ENCODE measurements around the gene MSGN1. TPM values are rescaled to one million over a fixed set of nuclear protein-coding genes. Genes with fewer than 3 reads are reported as not detected.

MSGN1 gene
- total RNA-seq, 1 donor from 2014 or later = not detected

GRCh38 chr2:17850151-17850550 lies 33.9 kb downstream of the MSGN1 start:
- FAIRE-seq = no peak
- Histone ChIP-seq H3K9me3 (ENCODE audit: insufficient read depth, low read depth, low read length) (no peaks in the 10 kb centered on the region), H3K9ac (ENCODE audit: low read length) (no peak overlapping the region), H3K27ac (ENCODE audit: low read depth, low read length) (no peak overlapping the region), H3K36me3 (ENCODE audit: insufficient read depth, low read length) (no peaks in the 10 kb centered on the region), H3K79me2 (ENCODE audit: insufficient read depth, low read length) (no peaks in the 10 kb centered on the region), H3K4me1 (ENCODE audit: insufficient read depth, low read length) (no peaks in the 10 kb centered on the region), H3K4me2 (ENCODE audit: low read length) (no peak overlapping the region), H3K4me3 (ENCODE audit: insufficient read depth, low read depth, low read length) (no peak overlapping the region), H4K20me1 (ENCODE audit: insufficient read depth, low read length) (no peaks in the 10 kb centered on the region), H3K27me3 (ENCODE audit: insufficient read depth, low read length) (peaks cover 2% of the 10 kb centered on the region), H2AFZ (ENCODE audit: low read depth, low read length) (no peak overlapping the region)
- Mint-ChIP-seq H3K4me1 (ENCODE audit: low read depth, unreplicated experiment) (no peaks in the 10 kb centered on the region), H3K27ac (ENCODE audit: unreplicated experiment) (no peak overlapping the region), H3K27me3 (ENCODE audit: low read depth, unreplicated experiment) (peaks cover 9% of the 10 kb centered on the region), H3K9me3 (ENCODE audit: unreplicated experiment) (no peaks in the 10 kb centered on the region), H3K36me3 (ENCODE audit: low read depth, unreplicated experiment) (no peaks in the 10 kb centered on the region), H3K4me3 (ENCODE audit: unreplicated experiment) (no peak overlapping the region)
- TF ChIP-seq EZH2 (IDR thresholded peaks at IDR 0.05; ENCODE audit: insufficient read depth, low read length) (no peak), CTCF (IDR thresholded peaks at IDR 0.05; ENCODE audit: insufficient read depth, low read depth, low read length) (no peak)
- no peak for DNase-seq (ENCODE audit: low read depth)

- H3K4me1 Mint-ChIP-seq (ENCODE audit: low read depth, unreplicated experiment) = peaks cover 2% of the 10 kb centered on the region
- no peak overlapping the region for H3K9ac ChIP-seq (ENCODE audit: low read length)
- no peaks in the 10 kb centered on the region for H3K9me3 ChIP-seq (ENCODE audit: insufficient read depth, low read depth, low read length)
- no peak overlapping the region for H3K4me2 ChIP-seq (ENCODE audit: low read length)
- H4K20me1 ChIP-seq (ENCODE audit: insufficient read depth, low read length) = no peaks in the 10 kb centered on the region
- peak; percentile 96 for TF ChIP-seq CTCF (IDR thresholded peaks at IDR 0.05; ENCODE audit: insufficient read depth, low read depth, low read length)
- no peak for TF ChIP-seq EZH2 (IDR thresholded peaks at IDR 0.05; ENCODE audit: insufficient read depth, low read length)
- H3K36me3 ChIP-seq (ENCODE audit: insufficient read depth, low read length) = no peaks in the 10 kb centered on the region
- peak; percentile 48 for DNase-seq (ENCODE audit: low read depth)
- no peak overlapping the region for H3K4me3 ChIP-seq (ENCODE audit: insufficient read depth, low read depth, low read length)
- H3K36me3 Mint-ChIP-seq (ENCODE audit: low read depth, unreplicated experiment) = no peaks in the 10 kb centered on the region
- H3K27me3 ChIP-seq (ENCODE audit: insufficient read depth, low read length) = peaks cover 2% of the 10 kb centered on the region
- H3K79me2 ChIP-seq (ENCODE audit: insufficient read depth, low read length) = no peaks in the 10 kb centered on the region
- FAIRE-seq = no peak
- no peak overlapping the region for H2AFZ ChIP-seq (ENCODE audit: low read depth, low read length)
- no peaks in the 10 kb centered on the region for H3K9me3 Mint-ChIP-seq (ENCODE audit: unreplicated experiment)
- H3K27ac Mint-ChIP-seq (ENCODE audit: unreplicated experiment) = no peak overlapping the region
- H3K4me3 Mint-ChIP-seq (ENCODE audit: unreplicated experiment) = no peak overlapping the region
- no peak overlapping the region for H3K27ac ChIP-seq (ENCODE audit: low read depth, low read length)
- H3K27me3 Mint-ChIP-seq (ENCODE audit: low read depth, unreplicated experiment) = peaks cover 13% of the 10 kb centered on the region
- H3K4me1 ChIP-seq (ENCODE audit: insufficient read depth, low read length) = no peaks in the 10 kb centered on the region
These were observed 35.7 kb downstream of the MSGN1 start for GRCh38 chr2:17851731-17852585.

GRCh38 chr2:17853799-17854198 lies 37.5 kb downstream of the MSGN1 start:
- Mint-ChIP-seq H3K9me3 (ENCODE audit: unreplicated experiment) (no peaks in the 10 kb centered on the region), H3K36me3 (ENCODE audit: low read depth, unreplicated experiment) (no peaks in the 10 kb centered on the region), H3K27me3 (ENCODE audit: low read depth, unreplicated experiment) (peaks cover 17% of the 10 kb centered on the region), H3K4me1 (ENCODE audit: low read depth, unreplicated experiment) (peaks cover 5% of the 10 kb centered on the region), H3K27ac (ENCODE audit: unreplicated experiment) (no peak overlapping the region), H3K4me3 (ENCODE audit: unreplicated experiment) (no peak overlapping the region)
- H2AFZ ChIP-seq (ENCODE audit: low read depth, low read length) = no peak overlapping the region
- H3K9ac ChIP-seq (ENCODE audit: low read length) = no peak overlapping the region
- no peaks in the 10 kb centered on the region for H3K9me3 ChIP-seq (ENCODE audit: insufficient read depth, low read depth, low read length)
- H3K27ac ChIP-seq (ENCODE audit: low read depth, low read length) = no peak overlapping the region
- FAIRE-seq (no peak), DNase-seq (ENCODE audit: low read depth) (no peak)
- no peak overlapping the region for H3K4me3 ChIP-seq (ENCODE audit: insufficient read depth, low read depth, low read length)
- no peaks in the 10 kb centered on the region for H4K20me1 ChIP-seq (ENCODE audit: insufficient read depth, low read length)
- TF ChIP-seq CTCF (IDR thresholded peaks at IDR 0.05; ENCODE audit: insufficient read depth, low read depth, low read length) (no peak), EZH2 (IDR thresholded peaks at IDR 0.05; ENCODE audit: insufficient read depth, low read length) (no peak)
- no peaks in the 10 kb centered on the region for H3K36me3 ChIP-seq (ENCODE audit: insufficient read depth, low read length)
- no peaks in the 10 kb centered on the region for H3K79me2 ChIP-seq (ENCODE audit: insufficient read depth, low read length)
- H3K4me1 ChIP-seq (ENCODE audit: insufficient read depth, low read length) = no peaks in the 10 kb centered on the region
- no peak overlapping the region for H3K4me2 ChIP-seq (ENCODE audit: low read length)
- H3K27me3 ChIP-seq (ENCODE audit: insufficient read depth, low read length) = peaks cover 2% of the 10 kb centered on the region

Measured in astrocyte (in vitro differentiated cells and primary cell).